Loucy (cell line): Measurements from ENCODE around the gene SOBP.

ENCODE experiments used
- H2AFZ ChIP-seq: fragments of 200-600 bp; sonication (generic); 2 replicates; pipeline ENCODE4 v1.6.0; 2016; ENCODE audit warnings: antibody characterized with exemption, mild to moderate bottlenecking, low read length, moderate library complexity
- H3F3A ChIP-seq: fragments of 200-600 bp; 2 replicates; pipeline ENCODE4 v1.6.0; 2016; ENCODE audit warnings: antibody characterized with exemption, low read depth, mild to moderate bottlenecking
- H3K27me3 ChIP-seq: fragments of 200-600 bp; sonication (generic); 2 replicates; pipeline ENCODE4 v1.6.1; 2014; ENCODE audit warnings: low read length, mild to moderate bottlenecking; ENCODE audit not compliant: insufficient read depth, poor library complexity, severe bottlenecking
- H3K36me3 ChIP-seq: fragments of 200-600 bp; sonication (generic); 2 replicates; pipeline ENCODE4 v1.6.1; 2016; ENCODE audit warnings: low read length; ENCODE audit not compliant: insufficient read depth
- H3K4me1 ChIP-seq: fragments of 200-600 bp; sonication (generic); 2 replicates; pipeline ENCODE4 v1.5.1; 2014; ENCODE audit warnings: low read length, mild to moderate bottlenecking; ENCODE audit not compliant: insufficient read depth, poor library complexity, severe bottlenecking
- H3K4me2 ChIP-seq: fragments of 200-600 bp; sonication (generic); 2 replicates; pipeline ENCODE4 v1.6.0; 2014; ENCODE audit warnings: antibody characterized with exemption, low read length, low read depth, mild to moderate bottlenecking; ENCODE audit not compliant: poor library complexity, severe bottlenecking
- H3K4me3 ChIP-seq: fragments of 200-600 bp; sonication (generic); 2 replicates; pipeline ENCODE4 v1.5.1; 2014; ENCODE audit warnings: low read length, mild to moderate bottlenecking, mixed read lengths; ENCODE audit not compliant: poor library complexity, severe bottlenecking
- H3K79me2 ChIP-seq: fragments of 200-600 bp; sonication (generic); 2 replicates; pipeline ENCODE4 v1.6.1; 2014; ENCODE audit warnings: low read length; ENCODE audit not compliant: insufficient read depth
- H3K9ac ChIP-seq: fragments of 200-600 bp; sonication (generic); 2 replicates; pipeline ENCODE4 v1.6.0; 2014; ENCODE audit warnings: mild to moderate bottlenecking, low read depth, low read length, moderate library complexity; ENCODE audit not compliant: poor library complexity, severe bottlenecking
- H3K9me2 ChIP-seq: fragments of 200-600 bp; sonication (generic); replicated peaks from 2 replicates; pipeline ENCODE4 v1.6.1; 2016; ENCODE audit warnings: low read depth, low read length, mixed read lengths
- H3K9me3 ChIP-seq: fragments of 200-600 bp; sonication (generic); 2 replicates; pipeline ENCODE4 v1.6.1; 2014; ENCODE audit warnings: mild to moderate bottlenecking, antibody characterized with exemption, low read length, low read depth; ENCODE audit not compliant: insufficient read depth
- H4K20me1 ChIP-seq: fragments of 200-600 bp; sonication (generic); 2 replicates; pipeline ENCODE4 v1.6.0; 2014; ENCODE audit warnings: antibody characterized with exemption, low read length, mild to moderate bottlenecking; ENCODE audit not compliant: insufficient read depth, poor library complexity, severe bottlenecking
- CTCF ChIP-seq: fragments of 200-600 bp; sonication (generic); conservative IDR thresholded peaks from 2 replicates; pipeline ENCODE4 v1.5.1; 2014; ENCODE audit warnings: mild to moderate bottlenecking, antibody characterized with exemption, low read length
- EZH2phosphoT487 ChIP-seq: fragments of 200-600 bp; IDR thresholded peaks from 2 replicates; pipeline ENCODE4 v1.6.1; 2018; ENCODE audit warnings: antibody characterized with exemption, mild to moderate bottlenecking, moderate library complexity, borderline replicate concordance

Gene SOBP

DNA sequence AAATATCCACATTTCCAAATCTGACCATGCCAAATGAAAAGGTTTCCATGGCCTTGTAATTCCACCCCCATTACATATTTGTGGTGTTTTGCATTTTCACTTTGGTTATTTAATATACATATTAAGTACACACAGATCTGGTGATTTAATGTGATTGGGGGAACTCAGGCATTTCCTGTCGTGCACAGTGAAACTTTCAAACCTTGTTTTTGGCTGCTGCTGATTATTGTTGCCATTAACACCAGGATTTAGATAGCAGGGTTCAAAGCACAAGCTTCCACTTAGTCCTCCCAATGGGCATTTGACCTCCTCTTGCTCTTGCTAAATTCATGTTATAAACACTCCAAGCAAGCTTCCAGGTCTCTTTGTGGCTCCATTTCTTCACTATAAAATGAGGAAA, 166.5 kb downstream of the SOBP start:
- Histone ChIP-seq H3K9me2 (no peaks in the 10 kb centered on the region), H3K79me2 (no peaks in the 10 kb centered on the region), H3K9ac (peak overlapping the region; percentile 1), H2AFZ (no peak overlapping the region), H3K27me3 (no peaks in the 10 kb centered on the region), H3K4me1 (peaks cover 46% of the 10 kb centered on the region), H3K4me3 (no peak overlapping the region), H3F3A (peaks cover 6% of the 10 kb centered on the region; the same call in 1 of the 2 replicates), H3K36me3 (no peaks in the 10 kb centered on the region), H4K20me1 (no peaks in the 10 kb centered on the region), H3K9me3 (no peaks in the 10 kb centered on the region), H3K4me2 (no peak overlapping the region)
- no peak for TF ChIP-seq EZH2phosphoT487
- no peak for TF ChIP-seq CTCF

DNA sequence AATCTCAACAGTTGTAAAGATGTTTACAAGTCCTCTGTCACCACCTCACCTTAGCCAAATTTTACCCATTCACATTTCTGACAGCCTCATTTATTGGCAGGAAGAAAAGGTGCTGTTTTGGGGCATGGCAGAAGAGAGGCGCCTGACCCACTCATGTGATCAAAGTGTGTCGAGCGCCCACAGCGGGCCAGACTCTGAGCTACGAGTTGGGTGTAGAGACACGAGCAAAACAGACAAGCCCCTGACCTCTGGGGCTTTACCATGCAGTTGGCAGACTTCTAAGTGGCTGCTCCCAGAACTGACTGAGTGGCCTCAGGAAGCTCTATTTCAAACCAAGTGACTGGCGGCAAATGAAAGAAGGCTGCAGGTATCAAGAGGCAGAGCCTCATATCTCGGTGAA, 167.0 kb downstream of the SOBP start:
- Histone ChIP-seq H3K79me2 (no peaks in the 10 kb centered on the region), H3K9me3 (no peaks in the 10 kb centered on the region), H3K4me1 (peaks cover 46% of the 10 kb centered on the region), H3F3A (peaks cover 6% of the 10 kb centered on the region; the same call in 1 of the 2 replicates), H3K36me3 (no peaks in the 10 kb centered on the region), H2AFZ (no peak overlapping the region), H3K27me3 (no peaks in the 10 kb centered on the region), H4K20me1 (no peaks in the 10 kb centered on the region), H3K4me3 (no peak overlapping the region), H3K9ac (peak overlapping the region; percentile 1), H3K4me2 (peak overlapping the region; percentile 76), H3K9me2 (no peaks in the 10 kb centered on the region)
- no peak for TF ChIP-seq CTCF
- TF ChIP-seq EZH2phosphoT487, result no peak

GRCh38 chr6:107657373-107657754, 167.4 kb downstream of the SOBP start:
- TF ChIP-seq CTCF (no peak), EZH2phosphoT487 (no peak)
- H2AFZ ChIP-seq, result no peak overlapping the region
- H4K20me1 ChIP-seq, result no peaks in the 10 kb centered on the region
- no peaks in the 10 kb centered on the region for H3K9me3 ChIP-seq
- peak overlapping the region; percentile 76 for H3K4me2 ChIP-seq
- no peaks in the 10 kb centered on the region for H3K79me2 ChIP-seq
- peak overlapping the region; percentile 71 for H3K4me3 ChIP-seq
- H3F3A ChIP-seq, result peaks cover 6% of the 10 kb centered on the region; the same call in 1 of the 2 replicates
- H3K4me1 ChIP-seq, result peaks cover 44% of the 10 kb centered on the region
- H3K36me3 ChIP-seq, result no peaks in the 10 kb centered on the region
- H3K9ac ChIP-seq, result peak overlapping the region; percentile 1
- H3K9me2 ChIP-seq, result no peaks in the 10 kb centered on the region
- no peaks in the 10 kb centered on the region for H3K27me3 ChIP-seq
